Liver (tissue), 3 donors: ENCODE data around the gene SMPD3.

Experiments
- ATF3 ChIP-seq: IDR thresholded peaks from 2 replicates; pipeline ENCODE4 v1.6.1; 2016; ENCODE audit warnings: antibody characterized with exemption
- CTCF ChIP-seq: fragments of 150-350 bp; IDR thresholded peaks from 2 replicates; pipeline ENCODE4 v1.5.1; 2017; ENCODE audit warnings: improper control_type of control experiment, low read depth, low read length; ENCODE audit not compliant: missing input control
- EGR1 ChIP-seq, 2 donors: IDR thresholded peaks; 2 replicates each; pipeline ENCODE4 v1.6.1; 2016 to 2018; ENCODE audit warnings: antibody characterized with exemption in 2 of 2, low read depth in 2 of 2
- FOXA1 ChIP-seq: IDR thresholded peaks from 2 replicates; pipeline ENCODE4 v1.6.1; 2016; ENCODE audit warnings: antibody characterized with exemption
- GABPA ChIP-seq, 2 donors: IDR thresholded peaks in 1 of 2; conservative IDR thresholded peaks in 1 of 2; 2 replicates each; pipeline ENCODE4 v1.6.1; 2016; ENCODE audit warnings: antibody characterized with exemption in 2 of 2, mild to moderate bottlenecking in 1 of 2, moderate library complexity in 1 of 2
- HNF4G ChIP-seq: IDR thresholded peaks from 2 replicates; pipeline ENCODE4 v1.6.1; 2016; ENCODE audit warnings: antibody characterized with exemption
- MAX ChIP-seq: IDR thresholded peaks from 2 replicates; pipeline ENCODE4 v1.6.1; 2016; ENCODE audit warnings: antibody characterized with exemption
- NR2F2 ChIP-seq: IDR thresholded peaks from 2 replicates; pipeline ENCODE4 v1.6.1; 2016; ENCODE audit warnings: antibody characterized with exemption
- SP1 ChIP-seq: IDR thresholded peaks from 2 replicates; pipeline ENCODE4 v1.6.1; 2018; ENCODE audit warnings: antibody characterized with exemption, mild to moderate bottlenecking
- TAF1 ChIP-seq: conservative IDR thresholded peaks from 2 replicates; pipeline ENCODE4 v1.6.1; 2016; ENCODE audit warnings: antibody characterized with exemption, mild to moderate bottlenecking
- TF ChIP-seq, protein P1 (sequence below): IDR thresholded peaks from 2 replicates; pipeline ENCODE4 v1.6.1; 2016; ENCODE audit warnings: antibody characterized with exemption, mild to moderate bottlenecking
- TF ChIP-seq, protein P2 (sequence below): IDR thresholded peaks from 2 replicates; pipeline ENCODE4 v1.6.1; 2016; ENCODE audit warnings: antibody characterized with exemption
- donor health status: healthy.
- donor health status: healthy.

DNA sequence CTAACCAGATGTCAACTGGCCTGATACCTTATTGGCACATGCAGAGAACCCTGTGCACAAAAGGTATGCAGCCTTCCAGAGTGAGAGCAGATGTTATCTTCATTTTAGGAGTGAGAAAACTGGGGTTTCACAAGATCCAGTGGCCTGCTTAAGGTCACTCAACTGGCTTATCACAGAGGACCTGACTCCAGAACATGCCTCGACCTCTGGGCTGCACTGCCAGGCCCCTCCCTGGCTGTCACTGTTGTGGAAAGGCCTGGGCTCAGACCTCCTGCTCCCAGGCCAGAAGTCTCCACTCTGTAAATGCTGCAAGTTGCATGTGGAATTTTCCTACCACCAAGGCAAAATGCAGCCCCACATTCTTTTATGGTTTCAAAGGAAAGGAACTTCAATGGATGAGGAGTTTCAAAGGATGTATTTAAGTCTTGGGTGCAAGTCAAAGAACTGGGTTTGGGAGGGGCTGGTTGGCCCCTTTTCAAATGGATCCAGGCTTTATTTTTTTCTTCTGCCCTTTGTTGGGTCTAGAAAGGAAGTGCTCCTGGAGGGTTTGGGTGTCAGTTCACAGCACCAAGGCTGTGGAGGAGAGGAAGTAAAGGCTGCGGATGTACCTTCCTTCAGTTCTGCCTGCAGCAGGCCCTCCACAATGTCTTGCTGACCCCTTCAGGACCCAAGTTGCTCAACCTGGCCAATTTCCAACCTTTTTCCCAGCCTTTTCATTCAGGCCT is 30.4 kb upstream of the SMPD3 start:
- TF ChIP-seq CTCF, result no peak
- no peak for TF ChIP-seq TAF1
- no peak for TF ChIP-seq GABPA (IDR thresholded peaks at IDR 0.05 in 1 of 2, conservative IDR thresholded peaks at IDR 0.05 in 1 of 2)
- TF ChIP-seq, protein P1, sequence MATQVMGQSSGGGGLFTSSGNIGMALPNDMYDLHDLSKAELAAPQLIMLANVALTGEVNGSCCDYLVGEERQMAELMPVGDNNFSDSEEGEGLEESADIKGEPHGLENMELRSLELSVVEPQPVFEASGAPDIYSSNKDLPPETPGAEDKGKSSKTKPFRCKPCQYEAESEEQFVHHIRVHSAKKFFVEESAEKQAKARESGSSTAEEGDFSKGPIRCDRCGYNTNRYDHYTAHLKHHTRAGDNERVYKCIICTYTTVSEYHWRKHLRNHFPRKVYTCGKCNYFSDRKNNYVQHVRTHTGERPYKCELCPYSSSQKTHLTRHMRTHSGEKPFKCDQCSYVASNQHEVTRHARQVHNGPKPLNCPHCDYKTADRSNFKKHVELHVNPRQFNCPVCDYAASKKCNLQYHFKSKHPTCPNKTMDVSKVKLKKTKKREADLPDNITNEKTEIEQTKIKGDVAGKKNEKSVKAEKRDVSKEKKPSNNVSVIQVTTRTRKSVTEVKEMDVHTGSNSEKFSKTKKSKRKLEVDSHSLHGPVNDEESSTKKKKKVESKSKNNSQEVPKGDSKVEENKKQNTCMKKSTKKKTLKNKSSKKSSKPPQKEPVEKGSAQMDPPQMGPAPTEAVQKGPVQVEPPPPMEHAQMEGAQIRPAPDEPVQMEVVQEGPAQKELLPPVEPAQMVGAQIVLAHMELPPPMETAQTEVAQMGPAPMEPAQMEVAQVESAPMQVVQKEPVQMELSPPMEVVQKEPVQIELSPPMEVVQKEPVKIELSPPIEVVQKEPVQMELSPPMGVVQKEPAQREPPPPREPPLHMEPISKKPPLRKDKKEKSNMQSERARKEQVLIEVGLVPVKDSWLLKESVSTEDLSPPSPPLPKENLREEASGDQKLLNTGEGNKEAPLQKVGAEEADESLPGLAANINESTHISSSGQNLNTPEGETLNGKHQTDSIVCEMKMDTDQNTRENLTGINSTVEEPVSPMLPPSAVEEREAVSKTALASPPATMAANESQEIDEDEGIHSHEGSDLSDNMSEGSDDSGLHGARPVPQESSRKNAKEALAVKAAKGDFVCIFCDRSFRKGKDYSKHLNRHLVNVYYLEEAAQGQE, result peak; percentile 35
- peak; percentile 40 for TF ChIP-seq SP1
- no peak for TF ChIP-seq HNF4G
- TF ChIP-seq, protein P2, sequence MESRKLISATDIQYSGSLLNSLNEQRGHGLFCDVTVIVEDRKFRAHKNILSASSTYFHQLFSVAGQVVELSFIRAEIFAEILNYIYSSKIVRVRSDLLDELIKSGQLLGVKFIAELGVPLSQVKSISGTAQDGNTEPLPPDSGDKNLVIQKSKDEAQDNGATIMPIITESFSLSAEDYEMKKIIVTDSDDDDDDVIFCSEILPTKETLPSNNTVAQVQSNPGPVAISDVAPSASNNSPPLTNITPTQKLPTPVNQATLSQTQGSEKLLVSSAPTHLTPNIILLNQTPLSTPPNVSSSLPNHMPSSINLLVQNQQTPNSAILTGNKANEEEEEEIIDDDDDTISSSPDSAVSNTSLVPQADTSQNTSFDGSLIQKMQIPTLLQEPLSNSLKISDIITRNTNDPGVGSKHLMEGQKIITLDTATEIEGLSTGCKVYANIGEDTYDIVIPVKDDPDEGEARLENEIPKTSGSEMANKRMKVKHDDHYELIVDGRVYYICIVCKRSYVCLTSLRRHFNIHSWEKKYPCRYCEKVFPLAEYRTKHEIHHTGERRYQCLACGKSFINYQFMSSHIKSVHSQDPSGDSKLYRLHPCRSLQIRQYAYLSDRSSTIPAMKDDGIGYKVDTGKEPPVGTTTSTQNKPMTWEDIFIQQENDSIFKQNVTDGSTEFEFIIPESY, result no peak
- TF ChIP-seq ATF3, result no peak
- TF ChIP-seq MAX, result peak; percentile 46
- TF ChIP-seq NR2F2, result peak; percentile 30
- TF ChIP-seq EGR1 (IDR thresholded peaks at IDR 0.05; ENCODE audit: low read depth in 2 of 2), result no peak
- TF ChIP-seq FOXA1, result no peak
